K562 treated with DMSO at 1 percent for 12 hours (cell line): ENCODE data around the gene REG4. TPM values are rescaled to one million over a fixed set of nuclear protein-coding genes. Genes with fewer than 3 reads are reported as not detected.

ENCODE experiments used
- total RNA-seq: library from RNA; unstranded; fragments of 300-600 nt; gene quantifications from 2 replicates; pipeline ENCODE4 v1.2.3, GENCODE V29; 2022; ENCODE audit not compliant: insufficient read depth

Gene REG4
- not detected in 2 replicates for total RNA-seq

DNA sequence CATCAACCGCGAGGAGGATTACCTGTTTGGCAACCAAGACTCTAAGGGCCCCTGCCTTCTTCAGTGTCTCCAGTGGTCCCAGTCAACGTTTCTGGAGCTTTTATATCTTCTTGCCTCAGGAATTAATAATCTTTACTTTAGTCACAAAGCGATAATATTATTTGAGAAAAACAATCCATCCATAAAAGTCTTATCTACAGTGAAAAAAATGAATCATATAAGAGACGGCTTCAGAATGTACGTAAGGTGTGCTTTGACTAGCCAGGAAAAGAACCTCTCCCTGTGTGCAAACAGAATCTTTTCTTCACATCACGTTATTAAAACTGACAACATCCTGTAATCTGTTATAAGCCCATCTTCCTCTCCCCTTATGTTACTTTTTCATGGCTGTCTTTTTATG, at the start of gene REG4:
REG4 (minus strand) TSS at position 74 of the 400 bp plus-strand sequence. CDS start 2,691 bp downstream, outside the sequence.

DNA sequence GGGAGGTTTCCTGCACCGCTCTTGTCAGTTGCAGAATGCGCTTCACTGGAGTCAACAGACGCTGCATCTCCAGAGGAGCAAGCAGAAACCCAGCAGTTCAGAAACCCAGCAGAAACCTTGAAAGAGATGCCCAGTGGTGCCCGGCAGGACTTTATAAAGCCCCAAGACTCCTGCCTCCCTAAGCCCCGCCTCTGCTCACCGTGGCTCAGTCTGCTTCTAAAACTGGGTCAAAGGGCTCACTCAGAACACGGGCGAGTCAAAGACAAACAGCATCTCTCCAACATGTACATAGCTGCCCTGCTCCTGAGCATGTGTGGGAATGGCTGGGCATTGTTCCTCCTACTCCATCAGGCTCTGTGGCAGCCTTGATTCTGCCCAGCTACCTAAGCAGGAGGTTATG, 42.5 kb downstream of the REG4 start, which contains the start of gene HMGCS2:
HMGCS2 (minus strand) TSS at position 128 of the 400 bp plus-strand sequence; CDS start at position 67, 61 bp downstream.

Other genes starting within 250 kb of the REG4 start
- gene ZNF697, start 163.2 kb downstream of the REG4 start, total RNA-seq, result 3.2 and 8.6 TPM in 2 replicates
- 871 and 937 TPM in 2 replicates for gene PHGDH, start 99.5 kb downstream of the REG4 start, total RNA-seq
- not detected in 2 replicates for gene HMGCS2, start 42.6 kb downstream of the REG4 start, total RNA-seq
- gene ADAM30, start 85.1 kb upstream of the REG4 start, total RNA-seq, result not detected in 2 replicates